Measurements from ENCODE around the gene ZNF320. TPM values are rescaled to one million over a fixed set of nuclear protein-coding genes. Genes with fewer than 3 reads are reported as not detected.
"Not testable (repeated sequence)": the region's sequence is repeated elsewhere in the genome, so short reads cannot be mapped to it uniquely, and the experiment has no call there.

The ZNF320 gene
- total RNA-seq, 4 donors from 2014 or later = 1.5 to 32.4 (median 20.1) TPM

- peak; percentile 58 to 69 for DNase-seq (ENCODE audit: low spot score in 2 of 2)
- H3K4me3 ChIP-seq = peak within 1 kb of the TSS; percentile 49 to 75 (median 64)
- peak within 1 kb of the TSS in 3 of 4 donors; percentile 69 to 77 (median 72) for H3K27ac ChIP-seq
- H3K27me3 ChIP-seq, H3K9me3 ChIP-seq: not testable (repeated sequence)
- peaks cover 2 to 21% (median 5%) of the 10 kb centered on the region in 3 donors for H3K36me3 ChIP-seq
- H3K4me1 ChIP-seq = peaks cover 0 to 17% (median 0%) of the 10 kb centered on the region in 4 donors
- peak in 1 of 2 donors; percentile 68 for TF ChIP-seq EP300 (IDR thresholded peaks at IDR 0.05)
- TF ChIP-seq, protein P1, sequence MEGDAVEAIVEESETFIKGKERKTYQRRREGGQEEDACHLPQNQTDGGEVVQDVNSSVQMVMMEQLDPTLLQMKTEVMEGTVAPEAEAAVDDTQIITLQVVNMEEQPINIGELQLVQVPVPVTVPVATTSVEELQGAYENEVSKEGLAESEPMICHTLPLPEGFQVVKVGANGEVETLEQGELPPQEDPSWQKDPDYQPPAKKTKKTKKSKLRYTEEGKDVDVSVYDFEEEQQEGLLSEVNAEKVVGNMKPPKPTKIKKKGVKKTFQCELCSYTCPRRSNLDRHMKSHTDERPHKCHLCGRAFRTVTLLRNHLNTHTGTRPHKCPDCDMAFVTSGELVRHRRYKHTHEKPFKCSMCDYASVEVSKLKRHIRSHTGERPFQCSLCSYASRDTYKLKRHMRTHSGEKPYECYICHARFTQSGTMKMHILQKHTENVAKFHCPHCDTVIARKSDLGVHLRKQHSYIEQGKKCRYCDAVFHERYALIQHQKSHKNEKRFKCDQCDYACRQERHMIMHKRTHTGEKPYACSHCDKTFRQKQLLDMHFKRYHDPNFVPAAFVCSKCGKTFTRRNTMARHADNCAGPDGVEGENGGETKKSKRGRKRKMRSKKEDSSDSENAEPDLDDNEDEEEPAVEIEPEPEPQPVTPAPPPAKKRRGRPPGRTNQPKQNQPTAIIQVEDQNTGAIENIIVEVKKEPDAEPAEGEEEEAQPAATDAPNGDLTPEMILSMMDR (IDR thresholded peaks at IDR 0.05) = peak in 1 of 5 experiments; percentile 16
- TF ChIP-seq POLR2A (IDR thresholded peaks at IDR 0.05) = peak in 1 of 2 donors; percentile 38
- WGBS, 2 donors = 6 to 7% methylated on average over 21 to 33 of the region's 43 CpGs
Observed at GRCh38 chr19:52857378-52858191, 39.9 kb downstream of the ZNF320 start, which contains the start of gene ZNF468. Gene ZNF468, minus strand, starts transcription at chr19:52857619. Its CDS starts 3,347 bp downstream, at chr19:52854272.

DNA sequence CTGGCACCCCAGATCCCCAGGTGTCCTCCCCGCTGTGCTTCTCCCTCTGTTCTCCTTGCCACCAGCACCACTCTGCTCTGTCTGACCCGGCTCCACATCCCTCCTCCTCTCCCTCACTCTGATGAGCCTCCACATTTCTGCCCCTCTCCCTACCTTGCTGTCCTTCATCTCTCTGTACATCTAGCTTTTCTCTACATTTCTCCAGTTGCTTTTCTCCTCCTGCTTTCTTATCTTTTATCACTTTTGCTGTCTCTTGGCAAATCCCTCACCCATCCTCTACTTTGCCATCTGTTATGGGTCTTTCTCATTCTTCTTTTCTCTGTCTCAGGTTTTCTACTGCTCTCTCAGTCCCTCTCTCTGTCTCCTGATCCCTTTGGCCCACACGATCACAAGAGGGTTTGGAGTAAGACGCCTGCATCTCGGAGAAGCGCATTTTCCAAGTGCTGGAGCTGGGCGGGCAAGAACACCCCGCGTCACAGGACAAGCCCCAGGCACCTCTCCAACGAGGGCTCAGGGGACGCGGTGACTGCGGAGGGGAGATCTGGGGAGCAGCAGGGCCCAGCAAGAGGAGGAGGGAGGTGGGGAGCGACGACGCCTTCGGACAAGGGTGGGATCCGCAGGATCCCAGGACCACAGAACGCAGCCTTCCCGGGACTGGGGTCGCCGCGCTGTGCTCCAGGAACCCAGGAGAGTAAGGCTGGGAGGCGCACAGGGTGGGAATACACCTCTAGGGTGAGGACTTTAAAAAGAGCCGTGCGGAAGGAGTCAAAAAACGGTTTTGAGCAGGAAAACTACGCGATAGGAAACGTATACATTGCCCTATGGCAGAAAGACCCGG, 40.7 kb downstream of the ZNF320 start:
- Histone ChIP-seq H3K27ac (peak overlapping the region in 3 of 4 donors; percentile 69 to 77 (median 72)), H3K4me3 (peak overlapping the region; percentile 49 to 75 (median 64)), H3K4me1 (peaks cover 0 to 17% (median 0%) of the 10 kb centered on the region in 4 donors), H3K36me3 (peaks cover 2 to 29% (median 5%) of the 10 kb centered on the region in 3 donors)
- DNase-seq (ENCODE audit: low spot score in 2 of 2) = peak in 1 of 2 donors; percentile 6
- WGBS, 2 donors = 5% methylated on average over 22 to 31 of the region's 31 CpGs
- not testable (repeated sequence) for H3K9me3 ChIP-seq, H3K27me3 ChIP-seq

Small RNA genes within 50 kb of the gene (small RNA-seq; reads per million reads assigned to genes)
- gene ZNF320 = not detected

Other genes with a start within 250 kb of the ZNF320 start
- 10 to 100 TPM; 11.6 to 15.9 (median 13.3) TPM for gene ZNF611, start 162.6 kb downstream of the ZNF320 start, total RNA-seq
- 10 to 100 TPM in 1 of 4 donors, 1 to 10 TPM in 3; 6.3 to 10.3 (median 8.2) TPM for gene ZNF600, start 110.8 kb downstream of the ZNF320 start, total RNA-seq
- 10 to 100 TPM in 2 of 4 donors, 1 to 10 TPM in 2; 7.2 to 20.3 (median 13.5) TPM for gene ZNF28, start 76.0 kb downstream of the ZNF320 start, total RNA-seq
- gene ZNF468, start 40.0 kb downstream of the ZNF320 start, total RNA-seq = 10 to 100 TPM in 3 of 4 donors, 1 to 10 TPM in 1; 8.2 to 19.2 (median 14.0) TPM
- 1 to 10 TPM; 1.9 to 4.6 (median 2.9) TPM for gene ZNF888, start 25.8 kb upstream of the ZNF320 start, total RNA-seq
- gene ZNF816, start 65.2 kb upstream of the ZNF320 start, total RNA-seq = 10 to 100 TPM in 3 of 4 donors, 1 to 10 TPM in 1; 3.7 to 23.0 (median 13.5) TPM
- gene ERVV-1, start 116.3 kb upstream of the ZNF320 start, total RNA-seq = not detected
- gene ERVV-2, start 147.1 kb upstream of the ZNF320 start, total RNA-seq = not detected
- gene ZNF160, start 205.8 kb upstream of the ZNF320 start, total RNA-seq = 10 to 100 TPM; 38.9 to 65.7 (median 45.4) TPM
- 1 to 10 TPM; 4.5 to 9.8 (median 5.7) TPM for gene ZNF415, start 235.3 kb upstream of the ZNF320 start, total RNA-seq